Epithelial cell of umbilical artery (primary cell): ENCODE data around the gene TRIM10. TPM values are rescaled to one million over a fixed set of nuclear protein-coding genes. Genes with fewer than 3 reads are reported as not detected.

ENCODE experiments used
- total RNA-seq: library from RNA; depleted of rRNA; stranded (reverse); fragments of >200 nt; gene quantifications from 2 replicates; pipeline ENCODE4 v1.2.3, GENCODE V29; 2014

The TRIM10 gene
- total RNA-seq = not detected in 2 replicates

GRCh38 chr6:30160785-30161531, at the start of gene TRIM10:
TSS of gene TRIM10 (minus strand) at chr6:30161211. CDS start at chr6:30160858, 353 bp downstream.

GRCh38 chr6:30163090-30163917, 2.3 kb upstream of the TRIM10 start, which contains the start of gene TRIM15:
TSS of gene TRIM15 (plus strand) at chr6:30163546. CDS start at chr6:30163685, 139 bp downstream.

GRCh38 chr6:30135757-30136156, 25.3 kb downstream of the TRIM10 start, which contains the start of gene TRIM40:
TSS of gene TRIM40 (plus strand) at chr6:30136140. CDS start at chr6:30137037, 897 bp downstream.

GRCh38 chr6:30113003-30113759, 47.8 kb downstream of the TRIM10 start, which contains the start of gene TRIM31:
TSS of gene TRIM31 (minus strand) at chr6:30113090. CDS start at chr6:30112805, 285 bp downstream.

Other genes starting within 250 kb of the TRIM10 start
- gene HLA-A, start 218.7 kb downstream of the TRIM10 start, total RNA-seq = 239 and 394 TPM in 2 replicates
- gene POLR1H, start 99.9 kb downstream of the TRIM10 start, total RNA-seq = 49.2 and 53.6 TPM in 2 replicates
- 9.0 and 10.7 TPM in 2 replicates for gene PPP1R11, start 94.0 kb downstream of the TRIM10 start, total RNA-seq
- not detected in 2 replicates for gene RNF39, start 85.4 kb downstream of the TRIM10 start, total RNA-seq
- not detected in 2 replicates for gene TRIM31, start 48.1 kb downstream of the TRIM10 start, total RNA-seq
- not detected in 2 replicates for gene TRIM40, start 25.1 kb downstream of the TRIM10 start, total RNA-seq
- not detected in 2 replicates for gene TRIM15, start 2.3 kb upstream of the TRIM10 start, total RNA-seq
- gene TRIM26, start 52.2 kb upstream of the TRIM10 start, total RNA-seq = 21.1 and 32.5 TPM in 2 replicates
- 10.4 and 12.5 TPM in 2 replicates for gene TRIM39, start 165.7 kb upstream of the TRIM10 start, total RNA-seq
- 37.1 and 47.4 TPM in 2 replicates for gene RPP21, start 183.9 kb upstream of the TRIM10 start, total RNA-seq